ENCODE results near the gene CD247. TPM values are rescaled to one million over a fixed set of nuclear protein-coding genes. Genes with fewer than 3 reads are reported as not detected.

CD247 gene
- total and polyA plus RNA-seq, 9 of the 15 experiments (the other 6 are each of a cell fraction or from before 2014, with no cell fraction given): 0.08 to 0.42 (median 0.28) TPM; not detected in 5

DNA sequence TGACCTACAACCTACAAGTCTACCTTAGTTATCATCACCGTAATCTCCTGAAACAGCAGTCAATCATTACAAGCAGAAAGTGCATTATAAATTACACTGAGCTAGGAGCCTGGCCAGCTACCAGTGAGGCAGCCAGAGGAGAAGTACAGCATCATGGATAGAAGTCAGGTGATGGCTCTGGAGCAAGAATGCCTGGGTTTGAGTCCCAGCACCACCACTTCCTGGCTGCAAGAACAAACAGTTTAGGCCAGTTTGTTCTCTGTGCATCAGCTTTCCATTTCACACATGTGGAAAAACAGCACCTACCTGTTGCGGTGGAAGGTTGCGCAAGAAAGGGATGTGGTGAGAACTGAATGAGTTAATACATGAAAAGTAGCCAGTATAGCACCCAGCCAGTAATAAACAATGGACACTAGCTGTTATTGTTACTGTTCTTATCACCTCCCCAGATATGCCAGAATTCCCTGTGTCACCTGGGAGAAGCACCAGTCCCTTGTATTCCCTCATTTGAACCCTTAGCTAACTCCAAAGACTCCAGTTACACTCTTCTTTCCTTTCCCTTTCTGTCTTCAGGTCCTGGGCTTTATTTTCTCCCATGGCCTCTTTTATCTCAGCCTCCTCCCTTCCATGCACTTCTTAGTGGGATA is 26.2 kb upstream of the CD247 start (continued):
- no peak for TF ChIP-seq KDM4B (IDR thresholded peaks at IDR 0.05; ENCODE audit: borderline replicate concordance in 2 of 2, low read depth in 1 of 2)
- TF ChIP-seq SMAD3 (CRISPR knock-in tag; conservative IDR thresholded peaks at IDR 0.05): no peak
- TF ChIP-seq, protein P1, sequence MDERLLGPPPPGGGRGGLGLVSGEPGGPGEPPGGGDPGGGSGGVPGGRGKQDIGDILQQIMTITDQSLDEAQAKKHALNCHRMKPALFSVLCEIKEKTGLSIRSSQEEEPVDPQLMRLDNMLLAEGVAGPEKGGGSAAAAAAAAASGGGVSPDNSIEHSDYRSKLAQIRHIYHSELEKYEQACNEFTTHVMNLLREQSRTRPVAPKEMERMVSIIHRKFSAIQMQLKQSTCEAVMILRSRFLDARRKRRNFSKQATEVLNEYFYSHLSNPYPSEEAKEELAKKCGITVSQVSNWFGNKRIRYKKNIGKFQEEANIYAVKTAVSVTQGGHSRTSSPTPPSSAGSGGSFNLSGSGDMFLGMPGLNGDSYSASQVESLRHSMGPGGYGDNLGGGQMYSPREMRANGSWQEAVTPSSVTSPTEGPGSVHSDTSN (CRISPR knock-in tag; IDR thresholded peaks at IDR 0.05; ENCODE audit: low read depth): no peak
- TF ChIP-seq, protein P1 (tag; conservative IDR thresholded peaks at IDR 0.05; ENCODE audit: low read depth): 0 out of 2 replicates have a peak, but pooled peaks have one; percentile 28
- TF ChIP-seq CEBPG (CRISPR knock-in tag; IDR thresholded peaks at IDR 0.05): peak; percentile 83
- peak; percentile 88 to 96 for TF ChIP-seq CEBPG (tag; conservative IDR thresholded peaks at IDR 0.05 in 1 of 2, IDR thresholded peaks at IDR 0.05 in 1 of 2)
- TF ChIP-seq ZSCAN29 (IDR thresholded peaks at IDR 0.05): no peak
- TF ChIP-seq SMC3 (conservative IDR thresholded peaks at IDR 0.05; ENCODE audit: insufficient read depth, low read depth, low read length): no peak
- no peak for TF ChIP-seq CBX2 (IDR thresholded peaks at IDR 0.05; ENCODE audit: insufficient read depth, low read length, poor library complexity, severe bottlenecking)
- no peak for TF ChIP-seq ZC3H11A (IDR thresholded peaks at IDR 0.05; ENCODE audit: low read depth, low read length)
- TF ChIP-seq ZBTB49 (CRISPR knock-in tag; IDR thresholded peaks at IDR 0.05; ENCODE audit: borderline replicate concordance): no peak
- no peak for TF ChIP-seq MAFF (IDR thresholded peaks at IDR 0.05; ENCODE audit: low read length)
- no peak for TF ChIP-seq NR2C1 (IDR thresholded peaks at IDR 0.05)
- TF ChIP-seq NR2C1 (tag; IDR thresholded peaks at IDR 0.05): no peak
- TF ChIP-seq RFX5 (IDR thresholded peaks at IDR 0.05; ENCODE audit: low read depth, low read length): no peak
- no peak for TF ChIP-seq CUX1 (CRISPR knock-in tag; IDR thresholded peaks at IDR 0.05)
- TF ChIP-seq TAF7 (tag; IDR thresholded peaks at IDR 0.05): 0 out of 2 replicates have a peak, but pooled peaks have one; percentile 19
- no peak for TF ChIP-seq SMARCA4 (IDR thresholded peaks at IDR 0.05)
- peak; percentile 44; the same call in 1 of the 2 replicates for TF ChIP-seq SOX6 (IDR thresholded peaks at IDR 0.05)
